Kidney tubule cell (primary cell): ENCODE data around the gene ZSCAN1.

Source experiments
- DNase-seq: peaks from one replicate; pipeline ENCODE4 v3.0.0-alpha.2; 2018; ENCODE audit warnings: low spot score

Gene ZSCAN1

GRCh38 chr19:58040751-58041525, 7.1 kb downstream of the ZSCAN1 start:
- DNase-seq: no peak

GRCh38 chr19:58042495-58043340, 8.9 kb downstream of the ZSCAN1 start:
- no peak for DNase-seq

GRCh38 chr19:58044391-58044790, 10.6 kb downstream of the ZSCAN1 start:
- DNase-seq: no peak

GRCh38 chr19:58044886-58045285, 11.1 kb downstream of the ZSCAN1 start:
- DNase-seq: no peak

- no peak for DNase-seq
These were observed 11.7 kb downstream of the ZSCAN1 start for GRCh38 chr19:58045411-58046050.

- DNase-seq: no peak
These were observed 13.0 kb downstream of the ZSCAN1 start for GRCh38 chr19:58046856-58047255.

- DNase-seq: no peak
These were observed 13.8 kb downstream of the ZSCAN1 start for GRCh38 chr19:58047672-58048071.

- no peak for DNase-seq
These were observed 18.4 kb downstream of the ZSCAN1 start for GRCh38 chr19:58052256-58052655.

GRCh38 chr19:58053480-58054156, 19.8 kb downstream of the ZSCAN1 start:
- no peak for DNase-seq

- DNase-seq: peak; percentile 1
These were observed 21.4 kb downstream of the ZSCAN1 start for GRCh38 chr19:58054901-58055874.

- no peak for DNase-seq
These were observed 22.4 kb downstream of the ZSCAN1 start for GRCh38 chr19:58056261-58056660.

- no peak for DNase-seq
These were observed 23.0 kb downstream of the ZSCAN1 start for GRCh38 chr19:58056861-58057260.

GRCh38 chr19:58058467-58058866, 24.6 kb downstream of the ZSCAN1 start:
- no peak for DNase-seq

GRCh38 chr19:58059003-58059670, 25.3 kb downstream of the ZSCAN1 start, which contains the start of gene ZNF135:
Gene ZNF135 (plus strand): TSS chr19:58059282. CDS start chr19:58060003, 721 bp downstream.
- peak; percentile 72 for DNase-seq

- DNase-seq: no peak
These were observed 25.9 kb downstream of the ZSCAN1 start for GRCh38 chr19:58059671-58060078.

- DNase-seq: no peak
These were observed 26.4 kb downstream of the ZSCAN1 start for GRCh38 chr19:58060231-58060630.

- DNase-seq: no peak
These were observed 29.9 kb downstream of the ZSCAN1 start for GRCh38 chr19:58063712-58064111.

- DNase-seq: no peak
These were observed 33.6 kb downstream of the ZSCAN1 start for GRCh38 chr19:58067240-58067912.

GRCh38 chr19:58079792-58080191, 46.0 kb downstream of the ZSCAN1 start:
- DNase-seq: no peak

- DNase-seq: no peak
These were observed 49.2 kb downstream of the ZSCAN1 start for GRCh38 chr19:58083021-58083420.
